ENCODE results near the gene MAN1A2.

The MAN1A2 gene

DNA sequence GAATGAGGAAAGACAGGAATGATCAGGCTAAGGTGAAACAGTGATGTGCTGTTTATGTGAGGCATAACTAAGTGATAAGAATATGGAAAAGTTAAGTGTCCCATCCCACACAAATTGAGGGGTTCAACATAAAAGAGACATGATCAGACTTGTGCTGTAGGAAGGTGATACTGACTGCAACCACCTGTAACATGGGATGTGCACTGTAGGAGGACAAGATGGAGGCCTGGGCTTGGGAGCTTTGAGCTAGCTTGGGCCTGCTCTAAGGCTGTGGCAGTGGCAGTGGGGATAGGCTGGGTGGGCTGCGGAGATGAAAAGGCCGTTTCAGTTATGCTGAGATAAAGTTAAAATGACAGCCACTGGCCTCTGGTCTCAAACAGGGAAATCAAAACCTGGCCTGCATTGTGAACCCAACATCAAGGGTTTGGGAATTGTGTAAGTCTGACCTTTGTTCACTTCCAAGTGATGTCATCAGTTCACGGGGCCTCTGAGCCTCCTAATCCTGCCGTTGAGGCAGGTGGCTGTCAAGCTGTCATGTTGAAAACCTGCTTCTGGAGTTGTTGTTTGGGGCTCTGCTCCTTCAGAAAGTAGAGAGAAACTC, 177.4 kb downstream of the MAN1A2 start:
- DNase-seq (ENCODE audit: low spot score), result no peak
- in situ Hi-C loops (cut with MboI; ENCODE audit: low pct_unique_long_range_greater_than_20kb, low sequenced_read_pairs, unreplicated experiment), result loop anchor here (10.0 kb wide), 1 partner anchor 120 kb away; no protein-coding TSS in a partner anchor
- TF ChIP-seq, protein P1, sequence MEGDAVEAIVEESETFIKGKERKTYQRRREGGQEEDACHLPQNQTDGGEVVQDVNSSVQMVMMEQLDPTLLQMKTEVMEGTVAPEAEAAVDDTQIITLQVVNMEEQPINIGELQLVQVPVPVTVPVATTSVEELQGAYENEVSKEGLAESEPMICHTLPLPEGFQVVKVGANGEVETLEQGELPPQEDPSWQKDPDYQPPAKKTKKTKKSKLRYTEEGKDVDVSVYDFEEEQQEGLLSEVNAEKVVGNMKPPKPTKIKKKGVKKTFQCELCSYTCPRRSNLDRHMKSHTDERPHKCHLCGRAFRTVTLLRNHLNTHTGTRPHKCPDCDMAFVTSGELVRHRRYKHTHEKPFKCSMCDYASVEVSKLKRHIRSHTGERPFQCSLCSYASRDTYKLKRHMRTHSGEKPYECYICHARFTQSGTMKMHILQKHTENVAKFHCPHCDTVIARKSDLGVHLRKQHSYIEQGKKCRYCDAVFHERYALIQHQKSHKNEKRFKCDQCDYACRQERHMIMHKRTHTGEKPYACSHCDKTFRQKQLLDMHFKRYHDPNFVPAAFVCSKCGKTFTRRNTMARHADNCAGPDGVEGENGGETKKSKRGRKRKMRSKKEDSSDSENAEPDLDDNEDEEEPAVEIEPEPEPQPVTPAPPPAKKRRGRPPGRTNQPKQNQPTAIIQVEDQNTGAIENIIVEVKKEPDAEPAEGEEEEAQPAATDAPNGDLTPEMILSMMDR (IDR thresholded peaks at IDR 0.05; ENCODE audit: extremely low read depth, insufficient read depth, missing control alignments), result no peak

DNA sequence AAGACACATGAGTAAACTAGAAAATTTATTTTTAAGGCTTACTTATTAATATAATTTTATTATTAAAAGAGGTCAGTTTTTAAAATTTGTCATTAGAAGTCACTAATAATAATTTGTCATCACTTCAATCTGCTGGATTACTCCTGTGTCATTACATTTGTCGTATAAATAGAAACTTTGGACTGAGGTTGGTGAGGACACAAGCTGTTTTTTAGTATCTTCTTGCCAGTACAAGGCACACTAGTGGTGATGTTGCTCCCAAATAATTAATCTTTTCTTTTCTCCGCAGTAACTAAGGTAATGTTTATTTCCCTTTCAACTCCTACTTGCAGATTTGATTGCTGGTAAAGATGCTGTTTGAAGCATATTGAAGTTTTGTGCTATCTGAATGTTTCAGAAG, 179.2 kb downstream of the MAN1A2 start:
- DNase-seq (ENCODE audit: low spot score), result no peak
- in situ Hi-C loops (cut with MboI; ENCODE audit: low pct_unique_long_range_greater_than_20kb, low sequenced_read_pairs, unreplicated experiment), result loop anchor here (10.0 kb wide), 1 partner anchor 118 kb away; no protein-coding TSS in a partner anchor
- TF ChIP-seq, protein P1 (IDR thresholded peaks at IDR 0.05; ENCODE audit: extremely low read depth, insufficient read depth, missing control alignments), result no peak

DNA sequence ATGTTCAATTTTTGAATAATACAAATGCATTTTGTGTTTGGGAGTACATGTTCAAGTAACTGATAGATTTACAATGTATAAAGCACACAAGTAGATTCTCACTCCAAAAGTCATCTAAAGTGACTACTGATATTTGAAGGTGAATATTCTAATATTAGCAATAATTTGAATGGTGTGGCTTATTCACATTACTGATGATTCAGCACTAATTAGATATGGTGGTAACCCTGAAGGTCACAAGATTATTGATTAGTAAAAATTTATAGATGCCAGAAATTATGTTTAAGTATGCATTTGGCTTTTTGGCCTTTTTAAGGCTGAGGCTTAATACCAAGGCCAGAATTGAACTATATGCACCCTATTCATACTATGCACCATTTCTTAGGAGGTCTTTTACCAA, 186.2 kb downstream of the MAN1A2 start:
- DNase-seq (ENCODE audit: low spot score), result no peak
- in situ Hi-C loops (cut with MboI; ENCODE audit: low pct_unique_long_range_greater_than_20kb, low sequenced_read_pairs, unreplicated experiment), result no loop called here
- TF ChIP-seq, protein P1 (IDR thresholded peaks at IDR 0.05; ENCODE audit: extremely low read depth, insufficient read depth, missing control alignments), result no peak

DNA sequence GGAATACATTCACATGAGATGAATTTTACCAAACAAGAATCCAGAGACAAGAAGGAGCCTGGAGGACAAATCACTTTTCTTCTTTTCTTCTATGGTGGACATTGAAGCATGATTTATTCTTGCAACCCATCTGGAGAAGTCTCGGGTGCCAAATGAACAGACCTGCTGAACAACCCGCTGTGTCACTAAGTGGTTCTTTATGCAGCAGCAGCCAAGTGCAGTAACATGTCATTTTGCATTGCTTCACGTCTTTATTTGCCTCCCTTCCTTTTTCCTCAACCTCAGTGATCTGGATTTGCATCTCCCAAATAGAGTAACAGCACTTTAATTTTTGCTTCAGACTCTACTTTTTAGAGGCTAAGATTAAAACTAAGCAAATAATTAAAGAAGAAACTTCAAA, 188.6 kb downstream of the MAN1A2 start:
- TF ChIP-seq, protein P1 (IDR thresholded peaks at IDR 0.05; ENCODE audit: extremely low read depth, insufficient read depth, missing control alignments), result no peak
- in situ Hi-C loops (cut with MboI; ENCODE audit: low pct_unique_long_range_greater_than_20kb, low sequenced_read_pairs, unreplicated experiment), result no loop called here
- DNase-seq (ENCODE audit: low spot score), result no peak

DNA sequence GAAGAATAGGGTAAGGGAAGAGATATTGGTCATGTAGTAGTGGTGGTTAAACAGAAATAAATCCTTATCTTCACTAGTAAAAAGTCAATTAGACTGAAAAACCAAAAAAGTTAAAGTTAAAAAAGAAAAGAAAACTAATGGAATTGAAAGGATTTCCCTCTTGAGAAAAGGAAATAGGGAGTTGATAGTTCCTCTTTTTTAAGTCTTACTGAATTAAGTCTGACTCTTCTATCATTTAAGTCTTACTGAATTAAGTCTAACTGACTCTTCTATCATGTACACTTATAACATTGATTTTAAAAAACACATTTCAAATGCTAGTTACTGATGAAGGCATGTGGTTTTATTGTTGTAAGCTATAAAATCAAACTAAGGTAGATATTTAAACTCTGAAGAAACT, 189.1 kb downstream of the MAN1A2 start:
- DNase-seq (ENCODE audit: low spot score), result no peak
- in situ Hi-C loops (cut with MboI; ENCODE audit: low pct_unique_long_range_greater_than_20kb, low sequenced_read_pairs, unreplicated experiment), result no loop called here
- TF ChIP-seq, protein P1 (IDR thresholded peaks at IDR 0.05; ENCODE audit: extremely low read depth, insufficient read depth, missing control alignments), result no peak

DNA sequence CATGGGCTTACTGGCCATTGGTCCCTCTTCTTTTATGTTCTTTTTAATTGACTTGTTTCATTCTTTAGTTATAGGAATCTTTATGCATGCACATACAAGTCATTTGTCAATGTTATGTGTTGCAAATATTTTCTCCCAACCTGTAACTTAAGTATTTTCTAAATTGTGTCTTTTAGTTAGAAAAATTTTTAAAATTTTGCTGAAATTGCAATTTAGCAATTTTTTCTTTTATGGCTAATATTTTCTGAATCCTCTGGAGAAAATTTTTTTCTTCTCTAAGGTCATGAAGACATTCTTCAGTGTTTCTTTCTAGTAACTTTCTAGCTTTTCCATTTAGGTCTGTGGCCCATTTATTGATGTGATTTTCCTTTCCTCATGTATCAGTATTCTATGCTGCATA, 189.7 kb downstream of the MAN1A2 start:
- TF ChIP-seq, protein P1 (IDR thresholded peaks at IDR 0.05; ENCODE audit: extremely low read depth, insufficient read depth, missing control alignments), result no peak
- in situ Hi-C loops (cut with MboI; ENCODE audit: low pct_unique_long_range_greater_than_20kb, low sequenced_read_pairs, unreplicated experiment), result no loop called here
- no peak for DNase-seq (ENCODE audit: low spot score)
